HEK293T (cell line): ENCODE results near the gene RNF150.

Experiments
- CTCF ChIA-PET: fragments of 350-600 bp; formaldehyde crosslinking; extraction: SDS; loops from one replicate; lab custom pipeline; 2021; ENCODE audit warnings: antibody characterized with exemption, inconsistent platforms; lab: Yijun Ruan, JAX
- POLR2A ChIA-PET: fragments of 350-600 bp; formaldehyde crosslinking; extraction: SDS; loops from one replicate; lab custom pipeline; 2020; ENCODE audit warnings: antibody characterized with exemption, inconsistent platforms; lab: Yijun Ruan, JAX
- DNase-seq: peaks from one replicate; pipeline ENCODE4 v3.0.0; 2012; ENCODE audit warnings: mixed read lengths; ENCODE audit errors: extremely low spot score
- ARNT ChIP-seq: fragments of 450-650 bp; IDR thresholded peaks from 2 replicates; pipeline ENCODE4 v1.6.1; 2017; ENCODE audit warnings: mild to moderate bottlenecking
- BHLHE40 ChIP-seq: fragments of 450-650 bp; IDR thresholded peaks from 2 replicates; pipeline ENCODE4 v1.6.1; 2016; ENCODE audit warnings: mild to moderate bottlenecking, moderate library complexity, borderline replicate concordance
- CTBP1 ChIP-seq: fragments of 450-650 bp; IDR thresholded peaks from 2 replicates; pipeline ENCODE4 v1.6.1; 2016; ENCODE audit warnings: borderline replicate concordance
- ELF4 ChIP-seq: fragments of 450-650 bp; IDR thresholded peaks from 2 replicates; pipeline ENCODE4 v1.6.1; 2017; ENCODE audit warnings: antibody characterized with exemption
- FOXA1 ChIP-seq: fragments of 450-650 bp; IDR thresholded peaks from 2 replicates; pipeline ENCODE4 v1.6.1; 2016; ENCODE audit warnings: mild to moderate bottlenecking
- FOXK2 ChIP-seq: fragments of 450-650 bp; IDR thresholded peaks from 2 replicates; pipeline ENCODE4 v1.6.1; 2016; ENCODE audit warnings: mild to moderate bottlenecking
- FOXM1 ChIP-seq: fragments of 450-650 bp; IDR thresholded peaks from 2 replicates; pipeline ENCODE4 v1.6.1; 2017; ENCODE audit warnings: mild to moderate bottlenecking, borderline replicate concordance
- HDGF ChIP-seq: fragments of 450-650 bp; IDR thresholded peaks from 2 replicates; pipeline ENCODE4 v1.6.1; 2017; ENCODE audit warnings: antibody characterized with exemption, borderline replicate concordance
- L3MBTL2 ChIP-seq: fragments of 450-650 bp; conservative IDR thresholded peaks from 2 replicates; pipeline ENCODE4 v1.6.1; 2016; ENCODE audit warnings: mild to moderate bottlenecking
- LEF1 ChIP-seq: fragments of 450-650 bp; IDR thresholded peaks from 2 replicates; pipeline ENCODE4 v1.6.1; 2017; ENCODE audit warnings: mild to moderate bottlenecking, borderline replicate concordance
- NFRKB ChIP-seq: fragments of 450-650 bp; IDR thresholded peaks from 2 replicates; pipeline ENCODE4 v1.6.1; 2016; ENCODE audit warnings: mild to moderate bottlenecking, moderate library complexity
- SP1 ChIP-seq: fragments of 450-650 bp; IDR thresholded peaks from 2 replicates; pipeline ENCODE4 v1.6.1; 2017
- SUZ12 ChIP-seq: fragments of 450-650 bp; IDR thresholded peaks from 2 replicates; pipeline ENCODE4 v1.6.1; 2016; ENCODE audit warnings: mild to moderate bottlenecking
- TARDBP ChIP-seq: fragments of 450-650 bp; IDR thresholded peaks from 2 replicates; pipeline ENCODE4 v1.6.1; 2016
- ZNF384 ChIP-seq: fragments of 450-650 bp; IDR thresholded peaks from 2 replicates; pipeline ENCODE4 v1.6.1; 2016
- TF ChIP-seq, protein P1 (sequence below): fragments of 450-650 bp; IDR thresholded peaks from 2 replicates; pipeline ENCODE4 v1.6.1; 2016

Gene RNF150

DNA sequence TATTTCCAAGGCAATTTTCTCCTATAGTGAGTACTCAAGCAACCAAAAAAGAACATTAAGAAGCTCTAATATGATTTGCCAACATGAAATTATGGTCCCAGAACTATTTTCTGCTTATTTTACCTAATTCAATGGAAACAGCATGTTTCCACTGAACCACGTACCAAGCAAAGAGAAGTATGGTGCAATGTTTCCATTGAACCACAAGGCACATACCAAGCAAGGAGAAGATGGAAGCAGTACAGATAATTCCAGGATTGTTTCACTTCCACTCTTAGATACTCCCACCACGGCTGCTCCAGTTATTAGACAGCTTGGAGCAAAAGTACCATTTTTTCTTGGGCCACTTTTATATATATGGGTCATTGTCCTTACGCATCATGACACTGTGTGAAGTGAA lies 164.9 kb downstream of the RNF150 start:
- CTCF ChIA-PET = interaction anchor here (0.6 kb wide), 1 partner anchor 31 kb away, joined by 3 read pairs; no protein-coding TSS in a partner anchor
- POLR2A ChIA-PET = no interaction called here
- no peak for DNase-seq
- TF ChIP-seq LEF1 (no peak), HDGF (no peak), SUZ12 (no peak), SP1 (no peak), ZNF384 (no peak), NFRKB (no peak), CTBP1 (no peak), TARDBP (no peak), ARNT (no peak), FOXK2 (no peak), L3MBTL2 (no peak), ELF4 (no peak), BHLHE40 (no peak), FOXM1 (no peak)
- TF ChIP-seq, protein P1, sequence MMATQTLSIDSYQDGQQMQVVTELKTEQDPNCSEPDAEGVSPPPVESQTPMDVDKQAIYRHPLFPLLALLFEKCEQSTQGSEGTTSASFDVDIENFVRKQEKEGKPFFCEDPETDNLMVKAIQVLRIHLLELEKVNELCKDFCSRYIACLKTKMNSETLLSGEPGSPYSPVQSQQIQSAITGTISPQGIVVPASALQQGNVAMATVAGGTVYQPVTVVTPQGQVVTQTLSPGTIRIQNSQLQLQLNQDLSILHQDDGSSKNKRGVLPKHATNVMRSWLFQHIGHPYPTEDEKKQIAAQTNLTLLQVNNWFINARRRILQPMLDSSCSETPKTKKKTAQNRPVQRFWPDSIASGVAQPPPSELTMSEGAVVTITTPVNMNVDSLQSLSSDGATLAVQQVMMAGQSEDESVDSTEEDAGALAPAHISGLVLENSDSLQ = no peak

DNA sequence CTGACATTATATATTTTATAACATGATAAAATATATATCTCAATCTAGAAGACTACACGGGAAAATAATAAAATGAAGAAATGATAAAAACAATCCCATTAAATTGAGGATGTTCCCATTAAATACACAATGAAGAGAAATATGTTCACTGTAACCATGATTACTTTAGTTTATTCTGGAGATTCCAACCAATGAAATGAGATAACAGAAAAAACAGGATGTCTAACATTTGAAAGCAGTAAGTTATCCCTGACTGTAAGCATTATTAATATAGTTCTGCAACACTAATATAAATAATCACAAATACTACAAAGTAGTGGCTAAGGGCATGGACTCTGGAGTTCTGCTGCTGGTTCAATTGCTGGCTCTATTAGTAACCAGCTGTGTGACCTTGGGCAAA lies 169.4 kb downstream of the RNF150 start:
- TF ChIP-seq SUZ12 = no peak
- DNase-seq = no peak
- POLR2A ChIA-PET = no interaction called here
- CTCF ChIA-PET = no interaction called here

DNA sequence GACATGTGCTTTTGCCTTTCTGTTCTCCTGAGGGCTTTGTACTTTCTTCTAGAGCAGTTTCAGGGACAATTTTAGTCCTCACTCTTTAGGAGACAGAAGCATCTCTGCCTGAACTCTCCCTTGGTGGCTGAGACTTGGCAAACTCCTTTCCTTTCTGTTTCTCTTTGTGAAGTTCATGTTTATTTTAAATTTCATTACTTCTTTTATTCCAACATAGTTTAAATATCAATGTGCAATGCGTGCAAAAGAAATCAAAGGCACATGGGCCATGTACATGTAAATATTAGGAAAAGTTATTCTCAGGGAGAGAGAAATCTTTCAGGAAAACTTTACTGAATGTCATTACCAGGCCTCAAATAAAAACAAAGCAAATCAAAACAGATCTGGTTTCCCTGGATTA lies 177.6 kb downstream of the RNF150 start:
- ChIA-PET CTCF (no interaction called here), POLR2A (no interaction called here)
- DNase-seq = no peak
- TF ChIP-seq HDGF (no peak), ELF4 (no peak), FOXA1 (no peak), ARNT (no peak), ZNF384 (no peak), NFRKB (no peak), SP1 (no peak), FOXM1 (no peak), BHLHE40 (no peak), TARDBP (no peak), SUZ12 (no peak), LEF1 (no peak), FOXK2 (no peak), CTBP1 (no peak), L3MBTL2 (no peak)
- TF ChIP-seq, protein P1 = no peak

DNA sequence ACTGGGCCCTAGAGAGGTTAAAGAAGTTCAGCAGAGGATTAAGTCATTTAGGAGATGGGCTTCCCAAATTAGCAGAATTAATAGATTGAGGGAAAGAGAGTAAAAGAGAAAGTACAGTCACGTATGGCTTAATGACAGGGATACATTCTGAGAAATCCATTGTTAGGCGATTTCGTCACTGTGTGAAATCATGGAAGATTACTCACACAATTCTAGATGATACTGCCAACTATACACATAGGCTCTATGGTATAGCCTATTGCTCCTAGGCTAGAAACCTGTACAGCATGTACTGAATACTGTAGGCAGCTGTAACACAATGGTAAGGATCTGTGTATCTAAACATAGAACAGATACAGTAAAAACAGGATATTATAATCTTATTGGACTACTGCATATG lies 180.6 kb downstream of the RNF150 start:
- ChIA-PET CTCF (no interaction called here), POLR2A (no interaction called here)
- no peak for DNase-seq
- no peak for TF ChIP-seq ELF4
- TF ChIP-seq, protein P1 = no peak
- TF ChIP-seq ZNF384 = no peak
- TF ChIP-seq BHLHE40 = no peak
- TF ChIP-seq TARDBP = no peak
- TF ChIP-seq NFRKB = no peak
- TF ChIP-seq SP1 = no peak
- no peak for TF ChIP-seq FOXM1
- no peak for TF ChIP-seq LEF1
- TF ChIP-seq ARNT = no peak
- no peak for TF ChIP-seq L3MBTL2
- no peak for TF ChIP-seq SUZ12
- TF ChIP-seq CTBP1 = no peak
- TF ChIP-seq FOXA1 = no peak
- TF ChIP-seq FOXK2 = no peak

DNA sequence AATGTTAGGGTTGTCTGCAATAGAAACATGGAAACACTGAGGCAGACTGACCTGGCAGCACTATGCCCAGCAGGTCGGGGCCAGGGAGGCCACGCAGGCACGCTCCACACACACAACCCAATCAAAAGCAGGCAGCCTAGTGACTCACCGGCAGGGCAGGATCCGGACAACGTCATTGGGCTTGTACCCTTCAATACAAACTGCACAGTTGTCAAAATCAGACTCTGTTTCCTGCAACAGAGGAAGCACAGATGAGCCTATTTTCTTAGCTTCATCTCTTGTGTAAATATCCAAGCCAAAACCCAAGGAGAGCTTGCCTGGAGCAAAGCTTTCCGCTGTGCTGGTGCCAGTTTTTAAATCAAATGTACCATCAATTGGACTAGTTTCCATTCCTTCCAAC lies 185.8 kb downstream of the RNF150 start:
- TF ChIP-seq SP1 (no peak), FOXA1 (no peak), FOXK2 (no peak), FOXM1 (no peak), LEF1 (no peak), SUZ12 (no peak), TARDBP (no peak), HDGF (no peak), CTBP1 (no peak), NFRKB (no peak), BHLHE40 (no peak), L3MBTL2 (no peak), ELF4 (no peak), ARNT (no peak), ZNF384 (no peak)
- TF ChIP-seq, protein P1 = no peak
- ChIA-PET POLR2A (interaction anchor here (1.0 kb wide), 1 partner anchor 9 kb away, joined by 3 read pairs; no protein-coding TSS in a partner anchor), CTCF (no interaction called here)
- DNase-seq = no peak

DNA sequence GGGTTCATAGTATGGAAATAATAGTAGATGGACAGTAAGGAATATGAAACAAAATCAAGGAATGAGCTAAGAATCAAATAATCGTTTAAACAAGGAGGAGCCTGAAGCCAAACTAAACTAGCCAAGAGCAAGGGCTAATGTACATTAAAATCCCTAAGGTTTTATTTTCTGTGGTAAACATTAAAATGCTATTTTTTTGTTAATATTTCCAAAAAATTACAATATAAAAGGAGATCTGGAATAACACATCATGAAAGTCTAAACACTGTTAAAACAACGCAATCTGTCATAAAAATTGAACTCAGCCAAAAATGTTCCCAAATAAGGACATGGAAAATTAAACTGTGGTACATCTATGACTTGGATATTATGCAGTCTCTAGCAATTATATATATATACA lies 188.2 kb downstream of the RNF150 start:
- ChIA-PET CTCF (interaction anchor here (1.4 kb wide), 1 partner anchor 188 kb away, joined by 3 read pairs; the partner anchor contains the start of gene RNF150), POLR2A (no interaction called here)
- TF ChIP-seq TARDBP = no peak
- TF ChIP-seq CTBP1 = no peak
- TF ChIP-seq LEF1 = no peak
- TF ChIP-seq NFRKB = no peak
- no peak for TF ChIP-seq ELF4
- TF ChIP-seq ARNT = no peak
- TF ChIP-seq, protein P1 = no peak
- TF ChIP-seq BHLHE40 = no peak
- TF ChIP-seq SUZ12 = no peak
- TF ChIP-seq FOXK2 = no peak
- no peak for TF ChIP-seq ZNF384
- TF ChIP-seq L3MBTL2 = no peak
- TF ChIP-seq FOXM1 = no peak
- TF ChIP-seq HDGF = no peak
- no peak for TF ChIP-seq SP1
- no peak for TF ChIP-seq FOXA1
- no peak for DNase-seq
